ENCODE data around the gene STOM.

DNA sequence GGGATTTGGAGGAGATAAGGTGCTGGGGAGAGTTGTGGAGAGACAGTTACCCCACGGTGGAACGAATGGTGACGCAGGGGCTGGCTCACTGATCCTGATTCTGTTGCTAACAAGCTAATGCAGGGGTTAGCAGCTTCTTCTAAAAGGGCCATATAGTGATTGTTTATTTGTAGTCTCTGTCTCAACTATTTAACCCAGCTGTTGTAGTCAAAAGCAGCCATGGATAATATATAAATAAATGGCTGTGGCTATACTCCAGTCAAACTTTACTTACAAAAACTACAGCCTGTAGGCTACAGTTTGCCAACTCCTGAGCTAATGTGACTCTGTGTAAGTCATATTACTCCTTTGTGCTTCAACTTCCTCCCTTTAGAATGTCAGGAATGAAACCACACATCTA, 21.8 kb downstream of the STOM start:
- TF ChIP-seq, protein P1, sequence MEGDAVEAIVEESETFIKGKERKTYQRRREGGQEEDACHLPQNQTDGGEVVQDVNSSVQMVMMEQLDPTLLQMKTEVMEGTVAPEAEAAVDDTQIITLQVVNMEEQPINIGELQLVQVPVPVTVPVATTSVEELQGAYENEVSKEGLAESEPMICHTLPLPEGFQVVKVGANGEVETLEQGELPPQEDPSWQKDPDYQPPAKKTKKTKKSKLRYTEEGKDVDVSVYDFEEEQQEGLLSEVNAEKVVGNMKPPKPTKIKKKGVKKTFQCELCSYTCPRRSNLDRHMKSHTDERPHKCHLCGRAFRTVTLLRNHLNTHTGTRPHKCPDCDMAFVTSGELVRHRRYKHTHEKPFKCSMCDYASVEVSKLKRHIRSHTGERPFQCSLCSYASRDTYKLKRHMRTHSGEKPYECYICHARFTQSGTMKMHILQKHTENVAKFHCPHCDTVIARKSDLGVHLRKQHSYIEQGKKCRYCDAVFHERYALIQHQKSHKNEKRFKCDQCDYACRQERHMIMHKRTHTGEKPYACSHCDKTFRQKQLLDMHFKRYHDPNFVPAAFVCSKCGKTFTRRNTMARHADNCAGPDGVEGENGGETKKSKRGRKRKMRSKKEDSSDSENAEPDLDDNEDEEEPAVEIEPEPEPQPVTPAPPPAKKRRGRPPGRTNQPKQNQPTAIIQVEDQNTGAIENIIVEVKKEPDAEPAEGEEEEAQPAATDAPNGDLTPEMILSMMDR (IDR thresholded peaks at IDR 0.05 in 4 of 5, conservative IDR thresholded peaks at IDR 0.05 in 1 of 5): no peak
- no peak for TF ChIP-seq POLR2A (IDR thresholded peaks at IDR 0.05)
